ENCODE measurements around the gene JARID2.

DNA sequence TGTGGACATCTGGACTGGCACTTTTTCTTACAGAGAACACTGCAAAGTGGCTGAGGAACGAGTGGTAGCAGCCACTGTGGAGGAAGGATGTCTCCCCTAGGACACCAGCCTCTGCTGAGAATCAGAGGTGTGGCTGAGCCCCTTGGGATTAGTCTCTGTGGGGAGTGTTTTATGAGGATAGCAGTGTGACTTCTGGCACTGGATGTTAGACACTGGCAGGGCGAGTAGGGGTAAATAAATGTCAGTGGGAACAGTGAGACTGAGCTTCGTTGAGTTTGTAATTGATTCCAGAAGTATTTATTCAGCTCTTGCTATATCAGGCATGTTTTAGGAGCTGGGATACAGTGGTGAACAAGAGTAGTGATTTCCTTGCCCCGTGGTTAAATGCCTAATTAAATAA lies 124.0 kb downstream of the JARID2 start:
- TF ChIP-seq POLR2AphosphoS5 (IDR thresholded peaks at IDR 0.05; ENCODE audit: low read depth, low read length) = no peak
- no peak for TF ChIP-seq SIN3A (IDR thresholded peaks at IDR 0.05; ENCODE audit: borderline replicate concordance, insufficient read depth, low read length)
